Measurements from ENCODE around the gene SMPX.

- TF ChIP-seq, protein P1, sequence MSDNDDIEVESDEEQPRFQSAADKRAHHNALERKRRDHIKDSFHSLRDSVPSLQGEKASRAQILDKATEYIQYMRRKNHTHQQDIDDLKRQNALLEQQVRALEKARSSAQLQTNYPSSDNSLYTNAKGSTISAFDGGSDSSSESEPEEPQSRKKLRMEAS (IDR thresholded peaks at IDR 0.05; ENCODE audit: low read depth) = no peak
- TF ChIP-seq, protein P2, sequence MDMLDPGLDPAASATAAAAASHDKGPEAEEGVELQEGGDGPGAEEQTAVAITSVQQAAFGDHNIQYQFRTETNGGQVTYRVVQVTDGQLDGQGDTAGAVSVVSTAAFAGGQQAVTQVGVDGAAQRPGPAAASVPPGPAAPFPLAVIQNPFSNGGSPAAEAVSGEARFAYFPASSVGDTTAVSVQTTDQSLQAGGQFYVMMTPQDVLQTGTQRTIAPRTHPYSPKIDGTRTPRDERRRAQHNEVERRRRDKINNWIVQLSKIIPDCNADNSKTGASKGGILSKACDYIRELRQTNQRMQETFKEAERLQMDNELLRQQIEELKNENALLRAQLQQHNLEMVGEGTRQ (IDR thresholded peaks at IDR 0.05; ENCODE audit: borderline replicate concordance, low read depth, low read length) = no peak
- no peak; the same call in 1 of the 2 replicates for TF ChIP-seq CTCF (IDR thresholded peaks at IDR 0.05)
- TF ChIP-seq EP300 (IDR thresholded peaks at IDR 0.05; ENCODE audit: borderline replicate concordance in 1 of 2, low read depth in 1 of 2, low read length in 1 of 2) = no peak
These were observed 572 bp upstream of the SMPX start for GRCh38 chrX:21758488-21758887.
